Tibial artery (tissue), 4 donors: Measurements from ENCODE around the gene ETV6.

Experiments
- DNase-seq, 2 donors: peaks; one replicate each; pipeline ENCODE4 v3.0.0-alpha.2; 2019
- H3K27ac ChIP-seq, 2 donors: fragments of 200-600 bp; sonication (generic) in 1 of 2; 1 replicate in 1 of 2; 2 replicates in 1 of 2; pipeline ENCODE4 v1.5.1; 2018 to 2019; ENCODE audit warnings: mild to moderate bottlenecking in 1 of 2
- H3K27me3 ChIP-seq, 2 donors: fragments of 200-600 bp; sonication (generic) in 1 of 2; one replicate each; pipeline versions ENCODE4 v1.5.1 to v1.6.0; 2016 to 2019
- H3K36me3 ChIP-seq, 3 donors: fragments of 200-600 bp; sonication (generic) in 2 of 3; one replicate each; pipeline ENCODE4 v1.5.1; 2016 to 2019; ENCODE audit warnings: mild to moderate bottlenecking in 2 of 3
- H3K4me1 ChIP-seq, 4 donors: fragments of 200-600 bp; sonication (generic) in 2 of 4; 1 replicate in 3 of 4; 2 replicates in 1 of 4; pipeline ENCODE4 v1.5.1; 2016 to 2019
- H3K4me3 ChIP-seq, 2 donors: fragments of 200-600 bp; sonication (generic) in 1 of 2; 1 replicate in 1 of 2; 2 replicates in 1 of 2; pipeline ENCODE4 v1.5.1; 2018 to 2019; ENCODE audit warnings: mild to moderate bottlenecking in 2 of 2
- H3K9me3 ChIP-seq, 3 donors: fragments of 200-600 bp; sonication (generic) in 1 of 3; one replicate each; pipeline ENCODE4 v1.5.1; 2016 to 2019
- CTCF ChIP-seq, 2 experiments: fragments of 200-600 bp in 1 of 2; fragments of 450-650 bp in 1 of 2; IDR thresholded peaks; one replicate each; pipeline ENCODE4 v1.5.1; 2017 to 2019; ENCODE audit warnings: antibody characterized with exemption in 2 of 2, mild to moderate bottlenecking in 1 of 2, moderate library complexity in 1 of 2
- intact Hi-C: fragments of 100-400 bp; cut with DNase I; formaldehyde crosslinking; loops from one replicate; pipeline ENCODE4 v1.15.0; 2023; ENCODE audit warnings: low total_unique reads

ETV6 gene

GRCh38 chr12:11793921-11794710, 144.6 kb downstream of the ETV6 start:
- Histone ChIP-seq H3K4me3 (peak overlapping the region; percentile 28 to 36), H3K27ac (peak overlapping the region; percentile 79 to 81), H3K36me3 (peaks cover 0 to 3% (median 0%) of the 10 kb centered on the region in 3 donors), H3K4me1 (peaks cover 6 to 95% (median 55%) of the 10 kb centered on the region in 4 donors), H3K9me3 (no peaks in the 10 kb centered on the region), H3K27me3 (no peaks in the 10 kb centered on the region)
- no peak for TF ChIP-seq CTCF (IDR thresholded peaks at IDR 0.05)
- DNase-seq = no peak
- intact Hi-C loops = no loop called here

GRCh38 chr12:11794751-11795150, 145.3 kb downstream of the ETV6 start:
- Histone ChIP-seq H3K4me1 (peaks cover 6 to 92% (median 57%) of the 10 kb centered on the region in 4 donors), H3K27me3 (no peaks in the 10 kb centered on the region), H3K9me3 (no peaks in the 10 kb centered on the region), H3K27ac (peak overlapping the region; percentile 79 to 81), H3K4me3 (no peak overlapping the region), H3K36me3 (peaks cover 0 to 3% (median 0%) of the 10 kb centered on the region in 3 donors)
- no peak for DNase-seq
- no peak for TF ChIP-seq CTCF (IDR thresholded peaks at IDR 0.05)
- intact Hi-C loops = no loop called here

DNA sequence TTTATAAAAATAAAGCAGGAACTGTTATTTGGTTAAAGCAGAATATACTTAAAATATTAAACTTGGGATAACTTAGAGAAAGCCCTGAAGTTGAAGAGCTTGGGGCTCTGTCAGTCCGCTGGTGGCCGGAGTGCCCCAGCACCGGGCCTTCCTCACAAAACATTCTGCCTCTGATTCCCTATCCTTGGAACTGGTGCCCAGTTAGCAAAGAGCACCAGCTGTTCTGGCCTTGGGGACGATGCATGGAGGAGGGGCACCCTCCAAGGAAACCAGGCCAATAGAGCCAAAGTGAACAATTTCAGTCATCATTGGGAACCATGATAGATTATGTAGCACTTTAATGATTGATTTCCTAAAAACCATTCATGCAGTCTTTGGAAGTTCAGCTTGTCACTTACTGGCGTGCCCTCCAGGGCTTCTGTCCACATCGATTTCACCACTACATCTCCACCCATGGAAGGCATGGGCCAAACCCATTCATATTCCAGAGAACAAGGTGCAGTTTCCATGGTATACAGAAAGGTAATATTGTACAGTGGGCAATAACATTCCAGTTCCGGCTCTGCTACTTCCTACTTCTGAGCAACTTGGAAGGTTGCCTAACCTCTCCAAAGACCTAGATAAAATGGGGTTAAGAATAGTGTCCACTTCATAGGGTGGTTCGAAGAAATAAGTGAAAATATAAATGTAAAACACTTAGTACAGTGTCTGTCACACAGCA, 145.9 kb downstream of the ETV6 start:
- H3K27me3 ChIP-seq = no peaks in the 10 kb centered on the region
- H3K9me3 ChIP-seq = no peaks in the 10 kb centered on the region
- peaks cover 0 to 3% (median 0%) of the 10 kb centered on the region in 3 donors for H3K36me3 ChIP-seq
- peaks cover 6 to 89% (median 55%) of the 10 kb centered on the region in 4 donors for H3K4me1 ChIP-seq
- no peak for DNase-seq
- H3K4me3 ChIP-seq = no peak overlapping the region
- peak overlapping the region; percentile 79 to 81 for H3K27ac ChIP-seq
- TF ChIP-seq CTCF (IDR thresholded peaks at IDR 0.05) = no peak
- intact Hi-C loops = no loop called here

GRCh38 chr12:11795913-11796459, 146.5 kb downstream of the ETV6 start:
- no peak for DNase-seq
- peaks cover 3 to 89% (median 51%) of the 10 kb centered on the region in 4 donors for H3K4me1 ChIP-seq

More at GRCh38 chr12:11795913-11796459, 146.5 kb downstream of the ETV6 start:
- Histone ChIP-seq H3K4me3 (no peak overlapping the region), H3K27ac (peak overlapping the region; percentile 79 to 81), H3K36me3 (peaks cover 0 to 3% (median 0%) of the 10 kb centered on the region in 3 donors), H3K27me3 (no peaks in the 10 kb centered on the region), H3K9me3 (no peaks in the 10 kb centered on the region)
- TF ChIP-seq CTCF (IDR thresholded peaks at IDR 0.05) = no peak
- intact Hi-C loops = no loop called here
